Stimulated activated CD4-positive, alpha-beta T cell treated with anti-CD3 and anti-CD28 coated beads, Interleukin-12 subunit alpha, Interleukin-12 subunit beta, amount 100 ng/mL, for 48 hours (primary cell): Measurements from ENCODE around the gene DCLK1.

Experiments used
- DNase-seq, 3 donors: peaks; one replicate each; pipeline ENCODE4 v3.0.0-alpha.2; 2020; ENCODE audit warnings: low read depth in 2 of 3, low spot score in 1 of 3

Gene DCLK1

DNA sequence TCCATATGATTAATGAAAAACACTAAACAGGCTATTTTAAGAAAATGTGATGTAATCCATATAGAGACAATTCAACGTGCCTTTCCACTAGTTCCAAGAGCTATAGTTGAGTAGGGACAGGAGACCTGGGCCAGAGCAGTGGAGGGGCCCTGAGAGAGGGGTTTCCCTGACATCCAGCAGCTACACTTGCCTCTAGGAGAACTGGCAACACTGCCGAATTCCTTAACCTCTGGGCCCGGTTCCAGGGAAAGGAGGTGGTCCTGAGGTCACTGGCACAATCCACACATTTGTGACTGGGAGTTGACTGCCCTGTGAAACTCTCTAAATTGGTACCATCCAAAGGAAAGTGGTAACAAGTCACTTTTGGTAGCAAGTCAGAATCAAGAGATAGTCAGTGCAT, 264.4 kb downstream of the DCLK1 start:
- DNase-seq, result no peak

DNA sequence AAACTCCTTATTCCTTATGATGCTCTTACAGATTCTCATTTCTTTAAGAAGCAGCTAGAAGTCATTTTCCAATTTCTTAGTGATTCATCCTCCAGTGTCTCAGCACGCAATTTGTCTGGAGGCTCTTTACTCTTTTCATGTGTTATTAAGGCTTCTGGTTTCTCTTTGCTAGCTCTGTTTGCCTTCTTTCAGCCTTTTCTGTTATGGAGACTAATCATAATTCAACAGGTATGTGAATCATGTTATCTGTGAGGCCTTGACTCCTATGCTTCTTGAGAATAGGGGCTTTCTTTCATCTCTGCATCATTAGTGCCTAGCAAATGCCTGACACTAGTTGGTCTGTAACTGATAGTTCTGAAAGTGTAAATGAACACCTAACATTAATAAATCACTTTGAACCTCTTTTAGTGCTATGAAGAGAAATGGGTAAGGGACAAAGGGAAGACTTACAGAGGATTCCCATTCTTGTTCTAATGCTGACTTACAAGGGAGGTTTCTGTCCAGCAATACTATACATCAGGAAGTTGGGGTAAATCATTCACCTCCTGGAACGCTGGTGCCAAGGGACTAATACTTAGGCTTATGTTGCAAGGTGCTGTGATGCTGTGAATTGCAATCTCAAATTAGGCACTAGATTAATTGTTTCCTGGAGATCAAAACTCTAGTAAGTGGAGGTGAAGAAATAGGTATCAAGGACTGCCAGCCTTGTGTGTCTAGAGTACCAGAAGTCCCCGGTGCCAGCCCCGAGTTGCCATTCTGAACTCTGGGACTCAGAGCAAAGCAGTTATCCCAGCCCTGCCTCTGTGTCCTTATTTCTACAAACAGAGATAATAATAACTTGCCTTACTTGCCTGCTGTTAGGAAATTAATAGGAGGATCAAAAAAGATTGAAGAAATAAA, 265.6 kb downstream of the DCLK1 start:
- no peak for DNase-seq

DNA sequence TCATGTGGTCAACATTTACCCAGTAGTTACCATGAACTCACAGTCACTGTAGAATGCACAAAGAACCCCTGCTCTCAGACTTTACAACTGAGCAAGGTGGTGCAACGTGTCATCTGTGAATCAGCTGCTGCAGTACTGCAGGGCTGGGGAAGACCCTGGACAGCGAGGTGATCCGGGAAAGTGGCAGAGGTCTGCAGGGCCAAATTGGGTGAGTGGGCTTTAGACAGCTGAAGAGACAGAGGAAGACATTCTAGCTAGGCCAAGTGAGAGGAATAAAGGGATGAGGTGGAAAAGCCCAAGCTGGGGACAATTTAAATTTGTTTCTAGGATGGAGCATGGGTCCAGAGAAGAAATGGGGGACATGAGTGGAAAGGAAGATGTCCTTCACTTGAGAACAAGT, 270.5 kb downstream of the DCLK1 start:
- DNase-seq, result no peak

DNA sequence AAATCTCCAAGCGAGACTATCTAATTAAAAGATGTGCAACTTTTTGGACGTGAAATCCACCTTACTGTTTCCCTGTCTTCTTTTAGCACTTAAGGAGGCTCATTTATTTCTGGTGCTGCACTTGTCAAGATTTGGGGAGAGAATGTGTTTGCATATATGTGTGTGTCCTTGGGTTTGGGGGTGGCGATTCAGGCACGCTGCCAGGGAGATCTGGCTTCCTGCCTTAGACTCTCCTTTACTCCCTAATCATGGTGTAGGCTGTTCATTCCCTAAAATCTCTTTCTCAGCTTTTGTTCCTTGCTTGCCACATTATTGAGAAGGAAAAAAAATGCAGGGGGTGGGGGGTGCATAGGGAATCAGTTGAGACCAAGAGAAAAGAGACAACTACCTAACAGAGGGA, 271.2 kb downstream of the DCLK1 start:
- no peak for DNase-seq

DNA sequence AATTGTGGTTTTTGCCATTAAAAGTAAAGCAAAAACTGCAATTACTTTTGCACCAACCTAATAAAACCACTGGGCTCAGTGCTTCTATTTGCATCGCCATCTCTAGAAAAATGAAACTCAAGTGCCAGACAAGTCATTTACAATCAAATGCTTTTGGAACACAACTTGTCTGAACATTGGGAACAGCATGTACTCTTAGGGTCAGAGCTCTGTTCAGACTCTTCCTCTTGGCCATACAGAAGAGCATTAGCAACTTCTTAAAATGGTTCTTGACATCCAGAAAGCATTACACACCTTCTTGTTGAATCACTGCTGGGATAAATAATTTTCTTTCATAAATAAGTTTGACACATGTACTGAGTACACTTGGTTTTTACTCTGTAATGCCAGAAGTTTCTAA, 272.5 kb downstream of the DCLK1 start:
- DNase-seq, result no peak

DNA sequence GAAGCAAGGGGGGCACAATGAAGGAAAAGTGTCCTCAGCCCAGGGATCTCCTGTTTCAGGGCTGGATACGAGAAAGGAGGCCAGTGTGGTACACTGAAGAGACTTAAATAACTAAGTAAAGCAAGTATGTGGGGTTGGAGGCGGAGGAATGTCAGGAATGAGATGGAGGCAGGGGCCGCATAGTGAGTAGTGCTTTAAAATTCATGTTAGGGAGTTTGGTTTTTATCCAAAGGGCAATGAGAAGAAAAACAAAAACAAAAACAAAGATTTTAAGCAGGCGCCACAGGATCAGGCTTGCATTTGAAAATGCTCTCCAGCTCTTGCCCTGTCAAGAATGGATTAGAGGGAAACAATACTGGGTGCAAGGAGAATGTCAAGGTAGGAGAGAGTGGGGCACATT, 273.4 kb downstream of the DCLK1 start:
- DNase-seq, result no peak

DNA sequence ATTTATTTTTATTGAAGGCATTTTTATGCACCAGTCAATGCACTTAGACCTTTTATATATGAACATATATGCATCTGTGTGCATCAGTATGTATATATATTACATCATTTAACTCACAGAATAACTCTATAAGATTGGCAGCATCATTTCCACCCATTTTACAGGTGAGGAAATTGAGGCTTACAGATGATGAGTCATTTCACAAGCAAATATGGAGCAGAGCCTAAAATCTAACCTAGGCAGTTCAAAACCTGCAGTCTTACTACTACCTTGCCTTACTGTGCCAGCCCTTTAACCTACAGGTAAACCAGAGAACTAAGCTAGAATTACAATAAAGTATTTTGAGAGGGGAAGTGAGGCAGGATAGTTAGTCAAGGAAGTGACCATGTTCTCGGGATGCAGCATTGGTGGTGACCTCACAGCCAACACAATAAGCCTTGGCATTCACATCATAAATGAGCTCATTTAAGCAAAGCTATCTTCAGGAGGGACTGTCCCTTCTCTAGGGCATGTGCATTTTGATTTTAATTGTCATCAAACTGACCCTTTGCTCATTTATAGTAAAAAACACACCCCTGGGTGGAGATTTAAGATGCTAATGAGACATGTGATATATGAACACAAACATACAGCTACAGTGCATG, 274.3 kb downstream of the DCLK1 start:
- DNase-seq, result no peak

DNA sequence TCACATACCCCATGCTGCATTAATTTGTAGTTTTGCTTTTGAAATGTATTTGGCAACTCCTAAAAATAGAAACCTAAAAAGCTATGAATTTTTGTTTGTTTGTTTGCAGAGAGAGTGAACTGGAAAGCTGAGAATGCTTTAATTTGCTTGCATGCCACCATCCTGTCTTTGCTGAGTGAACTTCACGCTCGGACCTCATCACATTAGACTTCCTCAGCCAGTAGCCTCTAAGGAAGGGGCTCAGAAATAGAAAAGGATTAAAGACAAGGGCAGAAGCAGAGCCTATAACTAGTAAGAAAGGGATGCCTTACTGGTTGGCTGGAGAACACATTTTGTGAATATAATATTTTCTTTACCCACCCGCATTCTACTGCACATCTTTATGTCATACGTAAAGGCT, 275.1 kb downstream of the DCLK1 start:
- no peak for DNase-seq

DNA sequence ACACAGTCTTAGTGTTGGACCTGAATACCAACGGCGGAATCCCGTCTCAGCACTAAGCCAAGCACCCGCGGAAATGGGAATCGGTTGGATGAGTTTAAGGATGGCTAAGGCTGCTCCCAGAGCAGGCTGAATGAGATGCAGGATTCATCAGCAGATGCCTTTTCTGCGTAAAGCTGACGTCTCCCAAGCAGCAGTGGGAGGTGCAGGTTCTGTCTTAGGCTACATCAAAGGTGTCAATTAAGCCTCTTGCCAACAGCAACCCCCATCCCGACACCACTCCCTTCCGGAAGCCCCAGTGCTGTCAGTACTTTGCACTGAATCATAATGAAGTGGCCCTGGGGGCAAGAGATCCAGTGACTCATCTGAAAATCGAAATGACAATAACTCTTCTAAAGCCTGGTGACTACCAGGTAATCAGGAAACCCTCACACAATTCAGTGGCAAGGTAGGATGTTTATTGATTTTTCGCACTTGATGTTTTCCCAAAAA, 275.6 kb downstream of the DCLK1 start:
- no peak for DNase-seq

DNA sequence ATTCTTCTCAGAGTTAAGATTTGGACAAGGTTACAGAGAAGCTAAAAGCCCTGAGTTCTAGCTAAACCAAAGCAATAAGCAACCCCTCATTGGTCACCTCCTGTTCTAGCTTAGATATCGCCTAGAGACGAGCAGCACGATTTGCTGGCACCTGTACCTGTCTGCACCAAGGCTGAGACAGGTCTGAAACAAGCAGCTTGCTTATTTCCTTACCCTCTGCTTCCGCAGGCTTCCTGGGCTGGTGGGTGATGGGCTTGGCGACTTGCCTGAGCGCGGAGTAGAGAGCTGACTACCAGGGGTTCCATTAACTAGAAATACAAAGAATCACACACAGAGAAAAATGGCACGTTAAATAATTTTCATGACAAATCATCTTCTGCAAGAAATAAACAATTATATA, 276.9 kb downstream of the DCLK1 start:
- DNase-seq, result no peak

DNA sequence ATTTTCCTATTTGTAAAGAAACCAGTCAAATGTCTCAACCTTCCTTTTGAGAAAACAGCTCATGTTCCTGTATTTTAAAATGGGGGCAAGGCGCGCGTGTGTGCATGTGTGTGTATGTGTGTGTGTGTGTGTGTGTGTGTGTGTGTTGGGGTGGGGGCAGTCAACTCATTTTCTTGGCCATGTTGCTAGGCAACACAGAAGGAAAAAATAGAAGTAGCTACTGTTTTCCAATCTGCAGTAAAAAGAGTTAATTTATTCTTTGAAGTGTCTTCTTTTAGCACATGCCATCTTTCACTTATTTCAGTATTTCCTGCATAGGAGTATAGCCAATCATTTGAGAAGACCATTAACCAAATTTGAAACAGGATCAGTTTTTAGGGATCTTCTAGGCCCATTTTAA, 279.3 kb downstream of the DCLK1 start:
- DNase-seq, result no peak

DNA sequence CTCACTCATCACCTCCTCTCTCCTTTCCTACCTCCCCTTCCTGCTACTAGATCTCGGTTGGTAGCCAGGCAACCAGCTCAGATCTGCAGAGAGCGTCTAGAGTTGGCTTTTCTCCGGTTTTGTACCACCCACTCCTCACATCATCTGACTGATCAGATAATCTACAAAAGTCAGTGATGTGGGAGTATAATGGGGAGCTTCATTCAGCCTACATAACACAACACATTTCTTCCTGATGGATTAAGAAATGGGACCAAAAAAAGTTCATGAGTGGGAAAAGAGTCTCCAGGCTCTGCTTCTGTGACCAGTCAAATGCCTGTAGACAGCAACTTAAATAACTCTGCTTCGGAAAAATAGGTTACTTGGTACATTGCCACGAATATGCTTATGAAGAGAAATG, 279.8 kb downstream of the DCLK1 start:
- DNase-seq, result no peak

DNA sequence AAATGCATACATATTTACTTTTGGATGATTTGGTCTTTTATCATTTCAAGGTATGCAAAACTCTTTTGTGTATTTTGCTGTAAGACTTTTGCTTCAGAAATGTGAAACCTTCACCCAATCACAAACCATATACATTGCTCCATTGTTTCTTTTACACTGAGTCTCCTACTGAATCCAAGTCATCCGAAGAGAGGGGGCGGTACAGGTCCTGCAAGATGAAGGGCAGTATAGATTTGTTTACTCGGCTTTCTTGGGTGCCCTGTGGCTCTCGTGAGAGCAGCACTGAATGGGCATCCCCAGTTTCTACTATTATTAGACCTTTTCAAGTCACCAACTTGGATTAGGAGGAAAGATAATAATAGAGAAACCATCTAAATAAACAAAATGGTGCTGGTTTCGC, 280.6 kb downstream of the DCLK1 start:
- no peak for DNase-seq

DNA sequence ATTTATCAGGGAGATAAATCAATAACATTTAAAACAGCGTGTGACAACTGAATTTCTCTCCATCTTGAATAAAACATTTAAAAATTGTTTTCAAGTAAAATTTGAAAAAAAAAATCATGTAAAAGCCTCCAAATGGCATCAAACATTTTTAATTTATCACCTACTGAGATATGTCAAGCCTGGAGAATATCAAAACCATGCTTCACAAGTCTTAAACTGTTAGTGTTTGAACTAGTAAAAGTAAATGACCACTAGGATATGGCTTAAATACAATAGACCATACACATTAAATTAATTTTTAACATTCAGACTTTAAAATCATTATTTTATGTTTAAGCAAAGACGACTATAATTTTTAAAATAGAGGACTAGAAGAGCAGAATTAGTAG, 281.9 kb downstream of the DCLK1 start:
- no peak for DNase-seq

DNA sequence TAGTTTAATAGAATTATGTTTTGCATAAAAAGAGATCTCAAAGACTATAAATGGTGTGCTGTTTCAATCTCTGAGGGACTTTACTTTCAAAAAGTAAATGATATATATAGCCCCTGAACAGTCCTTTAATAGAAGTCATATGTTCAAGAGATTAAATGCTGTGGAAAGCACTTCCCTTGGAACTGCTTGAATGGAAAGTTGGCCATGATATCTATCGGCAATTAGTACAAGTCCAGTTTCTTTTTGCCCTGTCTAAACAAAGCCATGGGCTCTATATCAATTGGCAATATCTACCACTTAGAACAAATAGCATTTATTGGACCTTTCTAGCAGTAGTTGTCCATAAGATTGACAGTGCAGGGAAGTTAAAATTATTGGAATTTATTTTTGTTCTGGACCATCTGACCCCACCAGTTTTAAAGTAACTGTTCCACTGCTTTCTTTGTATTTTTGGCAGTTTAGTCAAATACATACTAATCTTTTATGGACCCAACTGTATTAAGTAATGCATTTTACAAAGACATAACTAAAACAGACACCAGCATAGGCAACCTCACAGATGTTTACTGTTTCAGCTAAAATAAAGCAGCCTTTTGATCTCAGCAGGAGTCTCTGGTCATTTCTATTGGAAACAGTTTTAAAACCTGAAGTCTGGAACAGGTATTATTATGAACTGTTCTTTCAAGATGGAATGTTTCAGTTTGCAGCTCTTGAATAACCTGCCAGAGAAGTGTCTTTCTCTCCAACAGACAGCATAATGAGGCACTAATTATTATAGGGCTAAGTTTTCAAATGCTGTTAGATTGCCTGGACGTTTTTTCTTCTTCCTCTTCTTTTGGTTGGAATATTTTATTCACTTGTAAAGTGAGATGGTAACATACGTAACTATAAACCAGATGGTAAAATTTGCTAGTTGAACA, 282.6 kb downstream of the DCLK1 start:
- no peak for DNase-seq

DNA sequence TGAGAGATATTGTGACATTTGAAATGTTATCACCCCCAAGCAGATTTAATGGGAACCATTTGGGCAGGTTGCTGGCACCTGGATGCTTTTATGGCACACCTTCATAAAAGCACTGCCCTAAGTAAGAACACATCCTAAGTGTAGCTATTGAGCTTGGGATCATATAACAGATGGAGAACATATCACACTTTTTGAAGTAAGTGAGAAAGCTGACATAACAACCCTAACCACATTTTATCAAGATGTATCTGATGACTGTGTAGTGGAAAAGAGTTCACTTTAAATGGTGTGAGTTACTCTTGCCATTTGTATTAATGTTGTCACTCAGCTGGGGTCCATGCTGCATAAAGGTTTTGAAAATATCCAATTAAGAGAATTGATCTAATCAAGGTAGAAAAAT, 287.9 kb downstream of the DCLK1 start:
- DNase-seq, result no peak

DNA sequence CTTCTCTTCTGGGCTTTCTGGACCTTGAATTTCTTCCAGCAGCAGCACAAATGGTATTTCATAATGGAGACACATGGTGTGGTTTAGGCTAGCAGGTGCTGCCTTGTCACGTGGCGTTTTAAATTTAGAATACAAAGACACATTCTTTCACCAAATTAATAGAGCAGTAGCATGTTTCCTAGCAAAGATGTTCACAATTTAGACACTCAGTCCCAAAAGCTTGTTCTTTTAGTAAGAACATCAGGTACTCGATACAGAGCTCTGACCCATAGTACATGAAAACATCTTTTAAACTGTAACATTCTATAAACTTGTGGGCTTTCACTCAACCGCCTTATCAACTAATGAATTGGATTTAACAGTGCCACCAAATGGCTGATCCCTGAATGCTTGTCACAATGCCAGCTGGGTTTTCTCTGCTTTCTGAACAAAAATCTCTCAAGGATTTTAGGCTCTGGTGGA, 290.1 kb downstream of the DCLK1 start:
- no peak for DNase-seq

DNA sequence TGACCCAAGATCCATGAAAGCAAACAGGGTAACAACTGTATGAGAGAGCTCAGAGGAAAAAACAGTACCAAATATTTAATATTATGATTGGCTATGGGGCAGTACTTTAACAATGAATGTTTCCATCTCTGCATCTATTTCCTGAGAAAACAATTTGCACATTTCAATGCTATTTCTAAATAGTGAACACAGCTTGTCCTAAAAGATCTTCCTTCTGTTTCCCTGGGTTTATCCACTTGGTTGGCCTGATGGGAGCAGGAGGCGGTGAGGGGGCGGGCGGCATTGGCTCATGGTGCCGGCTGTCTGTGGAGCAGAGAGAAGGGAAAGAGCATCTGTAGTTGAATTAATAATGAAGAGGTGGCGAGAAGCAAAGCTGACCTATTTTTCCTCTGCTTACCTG, 291.4 kb downstream of the DCLK1 start:
- no peak for DNase-seq

DNA sequence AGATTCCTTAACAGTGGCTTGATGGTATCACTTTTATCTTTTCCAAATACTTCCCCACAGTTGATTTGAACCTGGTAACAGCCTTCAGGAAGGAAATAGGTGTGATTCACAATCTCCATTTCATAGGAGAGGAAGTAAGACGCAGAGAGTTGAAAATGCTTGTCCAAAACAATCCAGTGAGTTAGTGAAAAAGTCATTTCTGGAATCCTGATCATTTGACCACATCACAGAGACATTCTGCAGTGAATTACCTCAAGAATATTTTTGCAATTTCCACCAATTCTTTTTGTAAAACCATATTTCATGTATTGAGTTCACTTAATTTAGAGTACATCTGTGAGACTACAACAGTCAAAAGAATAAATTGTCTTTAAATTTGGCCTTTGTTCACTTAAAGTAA, 292.8 kb downstream of the DCLK1 start:
- DNase-seq, result no peak

DNA sequence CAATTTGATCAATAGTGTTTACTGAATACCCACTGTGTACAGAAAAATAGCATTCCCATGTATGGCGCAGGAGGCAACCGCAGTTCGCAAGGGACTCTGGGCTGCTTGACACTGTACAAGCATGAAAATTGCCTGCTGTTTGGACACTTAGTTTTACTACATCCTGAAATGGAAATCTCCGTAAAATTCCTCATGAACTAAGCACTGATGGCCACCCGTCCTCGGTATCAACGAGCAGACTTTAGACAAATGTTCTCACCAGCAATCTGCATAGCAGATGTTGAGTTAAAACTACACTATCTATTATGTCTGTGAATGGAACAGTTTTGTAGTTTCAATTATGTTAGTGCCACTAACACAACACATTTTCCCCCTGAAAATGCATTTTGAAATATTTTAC, 294.7 kb downstream of the DCLK1 start:
- DNase-seq, result no peak

DNA sequence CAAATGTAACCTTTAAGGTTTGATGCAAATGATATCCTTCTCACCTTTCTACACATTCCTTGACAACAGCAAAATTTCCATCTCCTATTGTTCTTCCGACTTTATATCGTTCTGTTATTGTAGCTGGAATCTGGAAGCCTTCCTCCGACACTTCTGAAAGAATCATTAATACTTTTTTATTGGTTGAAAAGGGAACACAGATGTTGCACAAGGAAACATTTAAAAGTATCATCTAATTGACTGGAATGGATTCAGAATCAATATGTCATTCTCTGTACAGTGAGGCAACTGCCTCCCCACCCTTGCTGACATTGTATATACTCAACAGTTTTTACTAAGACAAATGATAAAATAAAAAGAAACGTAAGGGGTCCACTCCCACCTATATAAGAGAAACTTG, 295.2 kb downstream of the DCLK1 start:
- DNase-seq, result no peak
